Stimulated activated CD4-positive, alpha-beta T cell treated with anti-CD3 and anti-CD28 coated beads, TNF-alpha, amount 100 ng/mL, for 4 hours (primary cell): ENCODE measurements around the gene CEMIP.
A peak's percentile ranks its signal among the peaks of the same experiment; 100 is the strongest.
"Not testable (repeated sequence)": the region's sequence is repeated elsewhere in the genome, so short reads cannot be mapped to it uniquely, and the experiment has no call there.

Experiments
- DNase-seq, 3 experiments: peaks; one replicate each; pipeline ENCODE4 v3.0.0-alpha.2; 2020; ENCODE audit warnings: low read depth in 3 of 3

CEMIP gene

DNA sequence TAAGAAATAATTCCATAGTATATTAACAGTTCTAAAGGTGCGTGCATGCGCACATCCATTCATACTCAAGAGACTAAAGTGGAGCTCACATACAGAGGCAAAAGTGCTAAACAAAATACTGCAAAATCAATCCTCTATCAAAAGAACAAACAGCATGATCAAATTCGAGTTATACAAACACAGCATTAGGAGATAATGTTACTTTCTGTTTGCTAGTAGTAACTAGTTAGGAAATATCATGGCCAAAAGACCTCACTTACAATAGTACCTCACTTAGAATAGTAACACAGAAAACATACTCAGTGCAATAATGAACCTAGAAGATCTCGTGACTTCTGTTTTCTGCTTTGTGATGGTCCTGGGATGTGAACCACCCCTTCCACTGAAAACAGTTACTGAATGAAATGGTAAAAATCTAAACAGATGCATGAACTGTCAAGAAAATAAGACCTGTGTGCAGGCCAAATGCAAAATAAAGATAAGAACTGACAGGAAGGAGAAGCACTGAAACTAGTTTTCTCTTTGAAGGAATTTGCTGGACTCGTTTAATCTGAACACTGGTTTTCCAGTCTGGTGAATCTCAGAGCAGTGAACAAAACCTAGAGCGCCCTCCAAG, 20.9 kb upstream of the CEMIP start:
- DNase-seq: no peak

DNA sequence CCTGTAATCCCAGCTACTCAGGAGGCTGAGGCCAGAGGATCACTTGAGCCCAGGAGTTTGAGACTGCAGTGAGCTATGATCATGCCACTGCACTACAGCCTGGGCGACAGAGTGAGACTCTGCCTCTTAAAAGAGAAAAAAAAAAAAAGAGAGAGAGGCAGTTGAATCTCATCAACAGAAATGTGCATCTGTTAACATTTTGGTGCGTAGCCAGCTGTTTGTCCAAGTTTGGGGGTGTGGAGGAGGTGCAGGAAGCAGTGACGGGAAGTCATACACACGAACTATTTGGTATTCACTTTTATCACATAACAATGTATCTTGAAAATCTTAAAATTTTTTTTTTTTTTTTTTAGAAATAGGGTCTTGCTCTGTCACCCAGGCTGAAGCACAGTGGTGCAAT, 18.2 kb upstream of the CEMIP start:
- DNase-seq: no peak

DNA sequence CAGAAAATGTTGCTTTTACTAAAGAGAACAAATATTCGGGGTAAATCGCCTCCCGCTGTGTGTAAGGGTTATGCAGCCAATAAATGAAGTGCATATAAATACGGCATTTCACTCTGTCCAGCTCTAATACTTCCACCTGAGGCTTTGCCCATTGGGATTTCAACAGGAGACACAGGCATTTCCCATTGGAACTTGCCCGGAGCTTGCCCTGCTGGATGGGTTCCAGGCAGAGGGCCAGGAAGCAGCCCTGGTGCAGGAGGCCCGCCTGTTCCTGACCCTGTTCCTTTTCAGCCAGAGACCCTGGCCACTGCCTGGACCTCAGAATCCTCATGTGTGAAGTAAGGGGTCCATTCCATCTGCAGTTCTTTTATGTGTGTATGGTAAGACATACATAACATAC, 17.4 kb upstream of the CEMIP start:
- no peak for DNase-seq

DNA sequence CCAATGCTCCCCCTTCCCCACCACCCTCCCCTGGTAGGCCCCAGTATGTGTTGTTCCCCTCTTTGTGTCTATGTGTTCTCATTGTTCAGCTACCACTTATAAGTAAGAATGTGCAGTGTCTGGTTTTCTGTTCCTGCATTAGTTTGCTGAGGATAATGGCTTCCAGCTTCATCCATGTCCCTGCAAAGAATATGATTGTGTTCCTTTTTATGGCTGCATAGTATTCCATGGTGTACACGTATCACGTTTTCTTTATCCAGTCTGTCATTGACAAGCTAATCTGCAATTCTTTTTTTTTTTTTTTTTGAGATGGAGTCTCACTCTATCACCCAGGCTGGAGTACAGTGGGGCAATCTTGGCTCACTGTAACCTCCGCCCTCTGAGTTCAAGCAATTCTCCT, 15.9 kb upstream of the CEMIP start:
- not testable (repeated sequence) for DNase-seq

DNA sequence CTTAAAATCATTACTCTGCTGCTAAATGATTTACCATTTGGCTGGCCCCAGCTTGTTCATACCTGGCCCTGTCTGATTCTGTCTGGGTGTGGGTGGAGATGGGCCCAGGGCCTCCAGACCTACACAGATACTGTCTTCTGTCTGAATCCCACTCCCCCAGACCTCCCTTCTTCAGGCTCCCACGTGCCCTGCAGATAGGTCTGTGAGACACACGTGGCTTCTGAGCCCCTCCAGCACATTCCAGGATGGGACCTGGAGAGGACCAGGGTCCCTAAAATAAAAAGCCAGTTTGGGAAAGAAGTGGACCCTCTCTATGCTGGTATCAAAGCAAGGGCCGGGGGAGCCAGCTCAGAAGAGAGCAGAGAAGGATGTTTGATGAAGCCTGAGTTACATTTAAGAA, 14.6 kb upstream of the CEMIP start:
- DNase-seq: no peak

DNA sequence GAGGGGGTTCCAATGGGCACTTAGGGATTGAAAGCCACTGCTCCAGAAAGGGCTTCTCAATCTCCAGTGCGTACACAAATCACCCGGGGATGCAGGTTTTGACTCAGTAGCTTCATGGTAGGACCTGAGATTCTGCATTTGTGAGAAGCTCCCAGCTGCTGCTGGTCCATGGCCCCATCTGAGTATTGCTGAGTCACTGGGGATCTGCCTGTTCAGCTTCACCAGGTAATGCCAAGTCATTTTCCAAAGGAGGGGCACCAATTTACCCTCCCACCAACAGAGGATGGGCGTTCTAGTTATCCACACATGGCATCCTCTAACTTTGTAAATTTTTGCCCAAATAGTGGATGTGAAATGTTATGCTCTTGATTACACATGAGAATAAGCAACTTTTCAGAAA, 12.9 kb upstream of the CEMIP start:
- no peak for DNase-seq

DNA sequence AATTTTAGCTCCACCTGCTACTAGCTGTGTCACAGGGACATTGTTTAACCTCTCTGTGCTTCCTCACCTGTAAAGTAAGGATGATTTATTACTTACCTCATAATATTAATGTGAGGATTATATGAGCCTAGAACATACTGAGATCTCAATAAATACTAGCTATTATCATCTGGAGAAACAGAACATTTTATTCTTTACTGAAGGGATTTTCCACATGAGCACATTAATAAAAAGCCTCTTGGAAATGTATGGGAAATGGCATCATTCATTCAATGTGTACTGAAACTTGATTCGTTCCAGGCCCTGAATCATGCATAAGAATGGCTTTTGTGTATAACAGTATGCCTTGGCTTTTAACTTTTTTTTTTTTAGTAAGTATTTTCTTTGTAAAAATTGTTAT, 11.0 kb upstream of the CEMIP start:
- no peak for DNase-seq

DNA sequence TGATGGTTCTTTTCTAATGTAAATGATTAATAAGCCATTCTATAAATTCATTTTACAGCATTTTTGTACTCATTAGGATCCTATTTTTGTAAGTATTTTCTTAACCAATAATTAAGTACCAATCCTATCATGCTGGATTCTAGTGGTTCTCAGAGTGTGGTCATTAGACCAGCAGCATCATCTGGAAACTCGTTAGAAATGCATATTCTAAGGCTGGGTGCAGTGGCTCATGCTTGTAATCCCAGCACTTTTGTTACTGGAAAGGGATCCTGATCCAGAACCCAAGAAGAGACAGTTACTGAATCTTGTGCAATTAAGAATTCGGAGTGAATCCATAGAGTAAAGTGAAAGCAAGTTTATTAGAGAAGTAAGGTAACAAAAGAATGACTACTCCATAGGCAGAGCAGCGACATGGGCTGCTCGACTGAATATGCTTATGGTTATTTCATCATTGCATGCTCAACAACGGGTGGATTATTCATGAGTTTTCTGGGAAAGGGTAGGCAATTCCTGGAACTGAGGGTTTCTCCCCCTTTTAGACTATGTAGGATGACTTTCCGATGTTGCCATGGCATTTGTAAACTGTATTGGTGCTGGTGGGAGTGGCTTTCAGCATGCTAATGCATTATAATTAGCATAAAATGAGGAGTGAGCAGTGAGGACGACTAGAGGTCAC, 9.9 kb upstream of the CEMIP start:
- DNase-seq: no peak

DNA sequence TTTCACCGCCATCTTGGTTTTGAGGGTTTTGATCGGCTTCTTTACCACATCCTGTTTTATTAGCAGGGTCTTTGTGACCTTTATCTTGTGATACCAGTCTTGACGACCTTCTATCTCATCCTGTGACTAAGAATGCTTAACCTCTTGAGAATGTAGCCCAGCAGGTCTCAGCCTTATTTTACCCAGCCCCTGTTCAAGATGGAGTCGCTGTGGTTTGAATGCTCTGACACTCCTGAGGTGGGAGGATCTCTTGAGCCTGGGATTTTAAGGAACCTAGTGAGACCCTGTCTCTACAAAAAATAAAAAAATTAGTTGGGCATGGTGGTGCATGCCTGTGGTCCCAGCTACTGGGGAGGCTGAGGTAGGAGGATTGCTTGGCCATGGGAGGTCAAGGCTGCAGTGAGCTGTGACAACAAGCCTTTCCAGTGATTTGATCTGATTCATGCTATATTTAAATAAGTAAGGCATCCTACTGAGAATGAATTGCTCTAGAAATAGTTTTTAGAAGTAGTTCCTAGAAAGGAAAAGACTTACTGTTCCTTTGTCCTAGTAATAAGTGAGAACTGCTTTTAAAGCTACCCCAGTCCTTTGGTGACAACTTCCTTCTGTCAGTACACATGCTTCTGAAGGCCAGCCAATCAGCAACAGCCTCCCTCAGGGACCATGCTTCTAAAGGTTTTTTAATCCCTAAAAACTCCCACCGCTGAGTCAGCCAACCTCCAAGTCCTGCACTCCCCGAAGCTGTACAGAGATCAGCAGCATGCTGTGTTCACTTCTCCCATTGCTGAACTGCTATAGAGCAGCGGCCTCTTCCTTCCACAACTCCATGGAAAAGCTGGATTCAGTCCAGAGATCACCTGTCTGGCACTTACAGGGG, 9.1 kb upstream of the CEMIP start:
- no peak for DNase-seq

DNA sequence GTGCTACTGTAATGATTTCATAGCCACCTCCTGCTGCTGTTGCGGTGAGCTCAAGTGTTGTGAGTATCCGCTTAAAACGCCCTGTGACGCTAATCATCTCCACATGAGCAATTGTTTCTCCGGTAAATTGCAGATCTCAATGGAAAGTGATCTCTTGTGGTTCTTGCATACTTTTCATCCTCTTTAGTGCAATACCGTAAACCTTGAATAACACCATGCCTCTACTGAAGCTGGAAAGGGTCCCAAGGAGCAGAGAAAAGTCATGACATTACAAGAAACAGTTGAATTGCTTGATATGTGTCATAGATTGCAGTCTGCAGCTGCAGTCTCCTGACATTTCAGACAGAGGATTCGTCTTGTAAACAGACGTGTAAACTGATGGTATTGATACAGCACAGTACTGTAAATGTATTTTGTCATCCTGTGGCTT, 6.0 kb upstream of the CEMIP start:
- no peak for DNase-seq

DNA sequence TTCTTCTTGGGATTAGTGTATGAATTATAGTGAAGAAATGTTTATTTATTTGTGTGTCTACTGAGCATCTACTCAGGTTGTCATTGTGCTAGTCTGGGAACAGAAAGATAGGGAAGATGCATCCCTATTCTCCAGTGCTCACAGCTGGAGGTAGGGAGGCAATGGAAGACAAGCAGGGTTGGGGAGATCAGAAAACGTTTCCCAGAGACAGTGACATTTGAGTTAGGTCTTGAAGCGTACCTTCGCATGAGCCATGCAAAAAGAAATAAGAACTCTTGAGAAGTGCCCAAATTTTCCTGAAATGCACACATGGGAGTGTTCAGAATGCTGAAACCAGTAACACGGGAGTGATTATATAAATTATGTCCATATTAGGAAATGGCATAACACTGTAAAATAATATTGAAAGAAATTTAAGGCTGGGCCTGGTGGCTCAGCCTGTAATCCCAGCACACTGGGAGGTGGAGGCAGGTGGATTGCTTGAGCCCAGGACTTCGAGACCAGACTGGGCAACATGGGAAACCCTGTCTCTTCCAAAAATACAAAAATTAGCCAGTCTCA, 5.3 kb upstream of the CEMIP start:
- DNase-seq: no peak

DNA sequence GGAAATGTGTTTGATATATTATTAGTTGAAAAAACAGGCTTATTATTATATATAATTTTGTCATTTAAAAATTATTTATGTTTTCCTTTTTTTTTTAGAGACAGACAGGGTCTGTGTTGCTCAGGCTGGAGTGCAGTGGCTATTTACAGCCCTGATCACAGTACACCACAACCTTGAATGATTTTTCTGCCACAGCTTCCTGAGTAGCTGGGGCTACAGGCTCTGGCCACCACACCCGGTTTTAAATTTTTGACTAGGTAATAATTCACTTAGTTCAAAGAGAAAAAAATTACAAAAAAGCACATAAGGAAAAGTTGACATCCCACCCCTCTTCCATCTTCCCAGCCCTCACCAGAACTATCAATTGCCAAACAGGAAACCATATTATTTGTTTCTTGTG, 4.7 kb upstream of the CEMIP start:
- no peak for DNase-seq

DNA sequence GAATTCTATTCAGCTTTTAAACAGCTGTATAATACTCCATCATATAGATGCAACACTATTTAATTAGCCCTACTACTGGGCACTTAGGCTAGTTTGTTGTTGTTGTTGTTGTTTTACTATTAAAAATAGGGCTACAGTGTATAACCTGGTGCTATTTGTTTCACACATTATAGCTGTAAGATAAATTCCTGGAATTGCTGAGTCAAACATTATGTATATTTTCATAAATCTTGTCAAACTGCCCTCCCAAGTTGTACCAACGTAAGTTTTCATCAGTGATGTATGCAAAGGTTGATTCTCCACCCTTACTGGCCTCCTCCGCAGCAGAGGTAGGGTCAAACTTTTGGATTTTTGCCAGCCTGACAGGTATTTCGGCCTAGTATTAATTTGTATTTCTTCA, 3.8 kb upstream of the CEMIP start:
- no peak for DNase-seq

DNA sequence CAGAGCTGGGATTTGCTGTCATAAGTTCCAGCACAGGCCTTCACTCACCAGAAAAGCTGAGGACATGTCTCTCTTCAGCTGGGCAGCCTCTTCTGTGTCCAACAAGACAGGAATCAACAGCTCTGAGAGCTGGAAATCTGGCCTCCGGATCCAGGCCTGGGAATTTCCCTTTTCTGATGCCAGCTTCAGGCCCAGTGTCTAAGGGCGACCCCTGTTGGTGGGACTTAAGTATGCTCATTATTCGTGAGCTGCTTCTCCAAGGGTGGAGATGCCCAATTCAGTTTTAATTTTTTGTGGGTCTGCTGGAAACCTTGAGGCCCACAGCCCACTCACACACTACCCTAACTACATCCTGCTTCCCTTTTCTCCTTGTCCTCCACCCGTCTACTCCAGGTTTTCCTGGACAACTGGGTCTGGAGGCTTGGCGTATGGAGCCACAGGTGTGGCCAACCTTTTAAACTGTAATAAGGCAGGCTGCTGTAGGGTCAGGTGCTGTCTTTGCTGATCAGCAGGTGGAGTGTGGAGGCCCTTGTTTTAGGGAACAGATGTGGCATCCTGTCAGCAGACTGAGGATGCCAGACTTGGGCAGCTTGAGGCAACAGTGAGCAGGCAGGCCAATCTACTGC, 2.6 kb upstream of the CEMIP start:
- peak; percentile 32 to 39 (median 35) for DNase-seq

DNA sequence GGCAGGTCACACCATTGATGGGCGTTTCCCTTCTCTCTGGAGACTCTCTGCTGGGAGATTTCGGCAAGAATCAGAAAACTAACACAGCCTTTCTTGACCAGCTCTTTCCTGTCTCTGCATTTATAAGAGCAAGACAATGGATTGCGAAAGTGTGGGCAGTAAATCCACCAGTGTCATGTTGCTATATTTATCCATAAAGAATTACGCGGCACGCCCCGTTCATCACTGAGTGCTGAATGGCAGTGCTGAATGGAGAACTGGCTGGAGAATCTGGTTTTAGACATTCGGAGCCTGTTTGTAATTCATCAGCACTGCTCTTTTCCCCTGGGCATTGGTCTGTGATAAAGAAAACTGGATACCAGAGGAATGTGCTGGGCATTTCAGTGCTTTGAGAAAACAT, 2.0 kb upstream of the CEMIP start:
- no peak for DNase-seq

DNA sequence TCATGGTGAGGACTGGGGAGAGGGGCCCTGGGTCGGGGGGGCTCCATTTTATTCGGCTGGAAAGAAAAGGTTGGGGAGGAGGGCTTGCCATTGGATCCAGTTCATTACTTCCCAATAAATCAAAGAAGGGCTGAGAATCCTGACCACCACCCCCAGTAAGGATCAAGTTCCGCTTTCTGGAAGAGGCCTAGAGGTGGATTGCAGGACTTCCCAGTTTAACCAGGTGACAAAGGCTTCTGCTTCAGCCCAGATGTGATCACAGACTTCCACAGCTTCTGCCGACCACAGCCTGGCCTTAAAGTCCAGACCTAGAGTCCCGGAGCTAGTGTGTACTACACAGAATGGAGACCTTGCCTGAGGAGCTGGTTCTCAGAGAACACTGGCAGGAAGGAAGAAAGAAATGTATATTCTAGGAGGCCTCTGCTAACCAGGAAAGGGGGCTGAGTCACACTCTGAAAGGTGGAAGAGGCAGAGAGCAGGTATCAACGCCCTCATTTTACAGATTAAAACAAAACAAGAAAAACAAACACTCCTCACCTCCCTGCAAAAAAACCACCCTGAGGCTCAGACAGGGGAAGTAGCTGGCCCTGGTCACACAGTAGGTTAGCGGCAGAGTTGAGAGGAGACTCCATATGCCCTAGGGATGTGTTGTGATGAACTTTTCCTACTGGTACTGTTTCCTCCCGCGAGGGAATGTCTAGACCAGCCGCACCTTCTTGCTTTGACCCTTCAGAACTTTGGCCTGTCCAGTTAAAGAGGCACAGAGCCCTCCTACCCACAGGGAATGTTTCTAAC, 1.1 kb upstream of the CEMIP start:
- DNase-seq: no peak

DNA sequence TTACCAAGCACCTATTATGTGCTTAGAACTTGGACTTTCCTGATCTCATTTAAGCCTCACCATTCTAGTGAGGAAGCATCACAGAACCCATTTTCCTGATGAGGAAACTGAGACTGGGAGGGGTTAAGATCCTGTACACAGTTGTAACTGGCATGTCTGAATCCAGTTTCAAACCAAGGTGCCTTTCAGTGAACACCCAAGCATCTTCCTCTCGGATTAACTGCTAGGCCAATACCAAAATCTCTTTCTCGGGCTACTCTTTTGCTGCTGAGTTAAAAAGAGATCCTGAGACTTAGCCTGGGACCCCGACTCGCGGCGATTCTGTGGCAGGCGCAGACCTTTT, 578 bp upstream of the CEMIP start:
- no peak for DNase-seq

DNA sequence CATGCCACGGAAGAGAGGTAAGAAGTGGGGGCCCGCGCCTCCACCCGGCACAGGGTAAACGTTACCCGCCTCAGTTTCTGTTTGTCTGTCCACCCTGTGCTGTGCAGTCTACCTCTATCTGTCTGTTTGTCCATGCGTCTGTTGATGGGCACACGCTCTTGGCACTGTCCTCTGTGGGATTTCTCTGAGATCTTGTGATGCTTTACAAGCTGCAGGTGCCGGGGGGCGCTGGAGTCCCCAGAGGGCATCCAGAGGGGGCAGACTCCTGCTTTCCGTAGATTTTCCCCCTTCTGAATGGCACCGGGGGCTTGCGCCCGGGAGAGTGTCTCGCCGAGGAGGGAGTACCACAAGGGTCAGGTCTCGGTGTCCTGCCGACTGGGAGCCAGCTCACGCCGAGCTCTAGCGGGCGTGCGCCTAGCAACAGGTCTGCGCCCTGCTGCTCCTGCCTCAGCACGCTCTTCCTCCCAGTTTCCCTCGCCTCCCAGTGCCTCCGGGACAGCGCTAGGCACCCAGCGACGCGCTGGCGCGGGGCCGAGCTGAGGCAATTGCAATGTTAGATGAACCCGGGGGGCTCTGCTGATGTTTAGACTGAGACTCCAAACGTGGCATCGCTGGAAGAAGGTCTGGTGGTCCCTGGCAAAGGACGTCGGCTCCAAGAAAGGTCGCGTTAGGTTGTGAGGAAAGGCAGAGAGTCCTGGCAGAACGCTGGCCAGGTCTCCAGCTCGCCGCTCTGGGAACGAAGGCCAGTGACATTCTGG, 667 bp downstream of the CEMIP start:
- no peak for DNase-seq

DNA sequence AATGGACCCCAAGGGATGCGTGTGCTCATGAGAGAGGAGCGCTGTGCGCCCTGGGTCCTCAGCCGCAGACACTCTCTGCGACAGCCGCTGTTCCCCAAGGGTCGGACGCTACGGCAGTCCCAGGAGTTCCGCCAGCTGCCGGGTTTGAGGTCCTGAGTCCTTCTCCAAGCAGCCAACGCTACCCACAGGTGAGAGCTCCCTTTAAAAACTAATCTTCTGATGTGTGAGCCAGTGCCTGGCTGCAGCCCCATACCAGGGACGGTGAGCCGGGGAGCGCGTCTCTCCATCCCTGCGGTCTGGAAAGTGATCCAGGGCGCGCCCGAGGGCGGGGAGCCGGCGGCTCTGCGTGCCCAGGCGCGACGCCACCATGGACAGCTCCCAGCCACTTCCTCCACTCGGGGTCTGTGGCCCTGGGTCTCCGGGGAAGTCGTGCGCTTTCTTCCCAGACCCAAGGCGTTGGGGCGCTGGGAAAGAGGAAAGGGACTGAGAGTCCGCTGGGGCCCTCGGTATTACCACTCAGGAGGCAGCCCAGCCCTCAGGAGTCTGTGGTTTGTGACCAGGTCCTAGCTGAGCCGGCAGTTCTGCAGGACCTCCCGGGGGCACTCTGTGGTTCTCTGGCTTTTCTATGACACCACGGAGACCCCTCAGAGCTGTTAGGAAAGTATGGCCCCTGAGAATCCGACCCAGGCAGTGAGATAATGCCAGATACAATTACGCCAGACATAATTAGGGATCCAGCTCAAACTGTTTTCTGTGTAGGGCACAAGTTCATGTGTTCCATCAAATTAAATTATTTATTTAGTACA, 1.4 kb downstream of the CEMIP start:
- no peak for DNase-seq

DNA sequence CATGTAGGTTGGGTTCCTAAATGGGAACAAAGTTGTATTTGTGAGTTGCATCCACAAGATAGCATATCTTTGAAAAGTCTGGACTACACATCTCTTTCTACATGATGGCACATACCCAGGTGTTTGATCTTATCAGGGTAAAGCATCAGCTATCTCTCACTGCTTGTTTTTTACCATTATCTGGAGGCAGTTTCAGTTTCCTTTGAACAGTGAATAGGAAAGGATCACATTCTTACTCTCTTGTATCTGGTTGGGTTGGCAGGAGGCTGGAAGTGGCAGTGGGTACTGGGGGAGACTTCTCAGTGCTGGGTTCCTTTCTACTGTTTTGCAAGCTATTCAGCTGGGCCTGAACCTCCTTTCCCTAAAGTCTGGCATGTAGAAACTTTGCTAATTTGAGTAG, 4.1 kb downstream of the CEMIP start:
- no peak for DNase-seq
